GM12892 (cell line): Measurements from ENCODE around the gene CASQ2.

Source experiments
- POLR2A ChIP-seq: IDR thresholded peaks from 2 replicates; pipeline ENCODE4 v1.6.1; 2011; ENCODE audit warnings: low read depth, low read length, control low read depth
- POLR2AphosphoS5 ChIP-seq: IDR thresholded peaks from 2 replicates; pipeline ENCODE4 v1.6.1; 2011; ENCODE audit warnings: low read depth, low read length, control low read depth
- TAF1 ChIP-seq: IDR thresholded peaks from 2 replicates; pipeline ENCODE4 v1.6.1; 2011; ENCODE audit warnings: low read depth, mild to moderate bottlenecking, control low read depth, low read length, borderline replicate concordance

GRCh38 chr1:115713906-115714305 lies 54.6 kb downstream of the CASQ2 start:
- no peak for TF ChIP-seq POLR2A
- TF ChIP-seq POLR2AphosphoS5 = no peak
- TF ChIP-seq TAF1 = no peak
